ENCODE data around the gene TRAPPC2B. TPM values are rescaled to one million over a fixed set of nuclear protein-coding genes. Genes with fewer than 3 reads are reported as not detected.

Gene TRAPPC2B
- total RNA-seq, 1 donor from 2014 or later, result 13.9 TPM

DNA sequence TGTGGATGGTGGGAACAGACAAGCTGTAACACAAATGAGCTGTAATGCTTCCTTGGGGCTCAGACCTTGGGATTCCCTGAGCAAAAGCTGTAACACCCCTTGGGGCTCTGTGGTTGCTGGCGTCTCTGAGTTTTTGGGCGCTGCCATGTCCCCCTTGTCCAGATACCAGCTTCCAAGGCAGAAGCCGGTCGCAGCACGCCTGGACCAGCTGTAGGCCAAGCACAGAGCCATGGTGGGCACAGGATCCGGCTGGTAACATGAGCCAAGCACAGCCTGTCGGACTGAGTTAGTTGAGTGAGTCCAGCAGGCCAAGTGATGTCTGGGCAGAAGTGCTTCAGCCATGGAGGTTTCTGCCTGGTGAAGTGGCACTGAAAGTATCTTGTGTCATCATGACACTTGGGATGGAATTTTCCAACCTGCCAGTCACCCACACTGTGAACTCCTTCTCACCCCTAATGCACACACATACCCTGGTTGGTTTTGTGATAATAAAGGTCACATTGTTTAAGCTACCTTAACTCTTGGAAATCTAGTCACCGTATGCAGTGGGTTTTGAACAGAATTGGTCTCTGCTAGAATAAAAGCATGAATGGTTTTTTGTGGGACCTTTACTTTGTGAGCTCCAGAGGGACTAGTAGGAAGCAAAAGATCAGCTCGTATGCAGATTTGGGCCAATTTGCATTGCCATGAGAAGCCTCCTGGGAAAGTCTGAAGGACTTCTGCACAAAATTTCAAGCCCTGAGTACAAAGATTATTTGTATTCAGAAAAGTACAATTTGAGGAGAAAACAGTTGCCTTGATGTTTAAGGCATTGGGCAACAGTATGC is 40.6 kb downstream of the TRAPPC2B start:
- no peak overlapping the region for H3K4me3 Mint-ChIP-seq (ENCODE audit: low read depth)
- H3K4me1 Mint-ChIP-seq (ENCODE audit: low read depth), result peaks cover 1% of the 10 kb centered on the region
- peaks cover 25% of the 10 kb centered on the region for H3K9me3 Mint-ChIP-seq (ENCODE audit: low read depth)
- TF ChIP-seq, protein P1, sequence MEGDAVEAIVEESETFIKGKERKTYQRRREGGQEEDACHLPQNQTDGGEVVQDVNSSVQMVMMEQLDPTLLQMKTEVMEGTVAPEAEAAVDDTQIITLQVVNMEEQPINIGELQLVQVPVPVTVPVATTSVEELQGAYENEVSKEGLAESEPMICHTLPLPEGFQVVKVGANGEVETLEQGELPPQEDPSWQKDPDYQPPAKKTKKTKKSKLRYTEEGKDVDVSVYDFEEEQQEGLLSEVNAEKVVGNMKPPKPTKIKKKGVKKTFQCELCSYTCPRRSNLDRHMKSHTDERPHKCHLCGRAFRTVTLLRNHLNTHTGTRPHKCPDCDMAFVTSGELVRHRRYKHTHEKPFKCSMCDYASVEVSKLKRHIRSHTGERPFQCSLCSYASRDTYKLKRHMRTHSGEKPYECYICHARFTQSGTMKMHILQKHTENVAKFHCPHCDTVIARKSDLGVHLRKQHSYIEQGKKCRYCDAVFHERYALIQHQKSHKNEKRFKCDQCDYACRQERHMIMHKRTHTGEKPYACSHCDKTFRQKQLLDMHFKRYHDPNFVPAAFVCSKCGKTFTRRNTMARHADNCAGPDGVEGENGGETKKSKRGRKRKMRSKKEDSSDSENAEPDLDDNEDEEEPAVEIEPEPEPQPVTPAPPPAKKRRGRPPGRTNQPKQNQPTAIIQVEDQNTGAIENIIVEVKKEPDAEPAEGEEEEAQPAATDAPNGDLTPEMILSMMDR (IDR thresholded peaks at IDR 0.05; ENCODE audit: unreplicated experiment), result no peak
- no peak overlapping the region for H3K27ac Mint-ChIP-seq
- H3K27me3 Mint-ChIP-seq, result no peaks in the 10 kb centered on the region
- DNase-seq (ENCODE audit: low spot score, unreplicated experiment), result no peak
- peaks cover 30% of the 10 kb centered on the region for H3K36me3 Mint-ChIP-seq (ENCODE audit: insufficient read depth)

DNA sequence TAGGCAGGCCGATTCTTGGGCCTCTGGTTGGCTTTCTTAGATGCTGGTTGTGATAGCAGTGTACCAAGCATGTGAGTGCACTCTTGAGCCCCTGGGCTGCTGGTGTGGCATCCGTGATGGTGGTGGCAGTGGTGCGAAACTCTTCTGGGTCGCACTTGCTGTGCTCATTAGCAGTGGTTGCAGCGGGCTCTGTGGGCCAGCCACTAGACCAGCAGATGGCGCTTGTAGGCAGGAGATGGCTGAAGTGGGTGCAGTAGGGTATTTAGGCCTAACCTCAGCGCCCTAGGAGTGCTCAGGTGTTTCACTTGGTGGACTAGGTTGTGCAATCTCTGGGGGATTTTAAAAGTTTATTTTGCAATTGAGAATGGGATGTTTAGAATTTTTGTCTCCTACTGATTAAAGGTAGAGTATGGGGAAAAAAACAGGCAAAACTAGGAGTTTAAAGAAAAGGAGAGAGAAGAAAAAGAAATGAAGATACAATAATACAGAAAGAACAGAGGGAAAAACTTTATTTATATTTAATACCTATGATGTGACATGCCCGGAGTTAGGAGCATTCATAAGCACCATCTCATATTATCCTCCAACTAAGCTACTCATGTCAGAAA is 43.3 kb downstream of the TRAPPC2B start:
- DNase-seq (ENCODE audit: low spot score, unreplicated experiment), result peak; percentile 62

DNA sequence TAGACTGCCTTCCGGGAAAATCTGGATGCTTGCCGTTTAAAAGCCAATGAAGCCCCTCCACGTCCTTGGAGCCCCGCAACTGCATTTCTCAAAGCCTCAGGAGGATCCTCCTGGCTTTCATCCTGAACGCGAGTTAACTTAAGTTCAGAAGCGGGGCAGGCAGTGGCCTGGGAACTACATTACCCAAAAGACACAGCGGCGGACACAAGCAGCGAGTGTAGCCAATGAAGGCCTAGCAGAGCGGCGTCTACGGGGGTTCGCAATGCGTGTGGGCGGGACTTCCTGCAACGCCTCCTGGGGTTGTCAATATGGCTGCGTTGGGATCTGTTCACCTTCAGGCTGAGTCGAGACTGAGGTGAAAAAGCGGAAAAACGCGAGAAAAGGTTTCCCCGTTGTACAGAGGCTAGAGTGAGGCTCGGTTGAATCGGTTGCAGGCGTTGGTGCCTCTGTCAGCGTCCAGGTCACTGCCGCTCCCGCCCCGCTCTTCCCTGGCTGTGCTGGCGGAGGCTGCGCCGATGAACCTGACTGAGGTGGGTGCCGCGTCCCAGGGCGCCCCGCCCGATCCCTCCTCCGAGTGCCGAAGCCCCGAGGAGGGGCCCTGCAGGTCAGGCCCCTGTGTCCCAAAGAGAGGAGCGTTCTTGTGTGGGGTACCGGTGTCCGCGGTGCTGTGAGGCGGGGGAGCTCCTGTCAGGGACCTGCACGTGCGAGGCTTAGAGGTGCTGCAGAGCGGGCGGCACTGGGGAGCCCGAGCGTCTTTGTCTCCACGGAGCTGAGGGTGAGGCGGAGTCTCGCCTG is 47.7 kb downstream of the TRAPPC2B start, which contains the start of gene ZNF17:
Gene ZNF17, plus strand, starts transcription at position 285 of the 795 bp plus-strand sequence. CDS start 2,455 bp downstream, outside the sequence.
- Mint-ChIP-seq H3K27ac (peak within 1 kb of the TSS; percentile 96), H3K9me3 (ENCODE audit: low read depth) (no peaks in the 10 kb centered on the region), H3K36me3 (ENCODE audit: insufficient read depth) (peaks cover 12% of the 10 kb centered on the region), H3K4me3 (ENCODE audit: low read depth) (peak within 1 kb of the TSS; percentile 96), H3K27me3 (no peaks in the 10 kb centered on the region), H3K4me1 (ENCODE audit: low read depth) (peaks cover 12% of the 10 kb centered on the region)
- DNase-seq (ENCODE audit: low spot score, unreplicated experiment), result peak; percentile 72
- TF ChIP-seq, protein P1 (IDR thresholded peaks at IDR 0.05; ENCODE audit: unreplicated experiment), result no peak

More for the DNA sequence above, 43.3 kb downstream of the TRAPPC2B start:
- Mint-ChIP-seq H3K4me3 (ENCODE audit: low read depth) (no peak overlapping the region), H3K4me1 (ENCODE audit: low read depth) (peaks cover 8% of the 10 kb centered on the region), H3K36me3 (ENCODE audit: insufficient read depth) (peaks cover 8% of the 10 kb centered on the region), H3K27me3 (no peaks in the 10 kb centered on the region), H3K27ac (no peak overlapping the region), H3K9me3 (ENCODE audit: low read depth) (peaks cover 6% of the 10 kb centered on the region)
- TF ChIP-seq, protein P1 (IDR thresholded peaks at IDR 0.05; ENCODE audit: unreplicated experiment), result peak; percentile 82

Other genes starting within 250 kb of the TRAPPC2B start
- gene USP29, start 243.6 kb upstream of the TRAPPC2B start, total RNA-seq, result not detected in 2 replicates
- not detected in 2 replicates for gene ZIM3, start 218.3 kb upstream of the TRAPPC2B start, total RNA-seq
- gene DUXA, start 196.1 kb upstream of the TRAPPC2B start, total RNA-seq, result not detected in 2 replicates
- gene ZNF264, start 172.1 kb upstream of the TRAPPC2B start, total RNA-seq, result 35.7 and 40.2 TPM in 2 replicates
- 0.89 and 1.6 TPM in 2 replicates for gene AURKC, start 132.5 kb upstream of the TRAPPC2B start, total RNA-seq
- gene ZNF805, start 122.9 kb upstream of the TRAPPC2B start, total RNA-seq, result 15.6 and 16.3 TPM in 2 replicates
- 58.3 and 61.3 TPM in 2 replicates for gene ZNF460, start 83.1 kb upstream of the TRAPPC2B start, total RNA-seq
- gene ZNF543, start 43.1 kb upstream of the TRAPPC2B start, total RNA-seq, result 10.1 and 10.5 TPM in 2 replicates
- gene ZNF304, start 12.3 kb upstream of the TRAPPC2B start, total RNA-seq, result 11.8 TPM in 2 replicates
- 5.7 and 6.1 TPM in 2 replicates for gene ZNF547, start within 50 bp of the TRAPPC2B start, total RNA-seq
- gene ZNF548, start 26.3 kb downstream of the TRAPPC2B start, total RNA-seq, result 30.7 and 31.9 TPM in 2 replicates
- gene ZNF17, start 47.6 kb downstream of the TRAPPC2B start, total RNA-seq, result 14.7 and 17.7 TPM in 2 replicates
- gene ZNF749, start 71.8 kb downstream of the TRAPPC2B start, total RNA-seq, result 25.1 and 32.7 TPM in 2 replicates
- 0.64 and 0.84 TPM in 2 replicates for gene VN1R1, start 93.6 kb downstream of the TRAPPC2B start, total RNA-seq
- gene ZNF772, start 114.0 kb downstream of the TRAPPC2B start, total RNA-seq, result 7.3 and 10.1 TPM in 2 replicates
- 20.3 and 23.4 TPM in 2 replicates for gene ZNF419, start 124.2 kb downstream of the TRAPPC2B start, total RNA-seq
- gene ZNF773, start 136.4 kb downstream of the TRAPPC2B start, total RNA-seq, result 8.4 and 8.7 TPM in 2 replicates
- 11.5 and 11.6 TPM in 2 replicates for gene ZNF549, start 163.8 kb downstream of the TRAPPC2B start, total RNA-seq
- gene ZNF550, start 196.3 kb downstream of the TRAPPC2B start, total RNA-seq, result 15.7 and 15.9 TPM in 2 replicates
- gene ZNF416, start 215.4 kb downstream of the TRAPPC2B start, total RNA-seq, result 7.2 and 8.6 TPM in 2 replicates
- gene ZIK1, start 220.6 kb downstream of the TRAPPC2B start, total RNA-seq, result 12.9 and 13.7 TPM in 2 replicates
- gene ZNF530, start 236.3 kb downstream of the TRAPPC2B start, total RNA-seq, result 4.4 and 4.9 TPM in 2 replicates

Data from progenitor cell of endocrine pancreas (in vitro differentiated cells).